NCI-H2029 treated with DMSO at 0.1 percent for 48 hours (cell line): ENCODE results near the gene PEX10.

Experiments used
- DNase-seq: peaks from one replicate; lab custom pipeline; 2025; lab: John Stamatoyannopoulos, UW

The PEX10 gene

GRCh38 chr1:2422523-2422922 lies 10.2 kb upstream of the PEX10 start:
- DNase-seq, result no peak

DNA sequence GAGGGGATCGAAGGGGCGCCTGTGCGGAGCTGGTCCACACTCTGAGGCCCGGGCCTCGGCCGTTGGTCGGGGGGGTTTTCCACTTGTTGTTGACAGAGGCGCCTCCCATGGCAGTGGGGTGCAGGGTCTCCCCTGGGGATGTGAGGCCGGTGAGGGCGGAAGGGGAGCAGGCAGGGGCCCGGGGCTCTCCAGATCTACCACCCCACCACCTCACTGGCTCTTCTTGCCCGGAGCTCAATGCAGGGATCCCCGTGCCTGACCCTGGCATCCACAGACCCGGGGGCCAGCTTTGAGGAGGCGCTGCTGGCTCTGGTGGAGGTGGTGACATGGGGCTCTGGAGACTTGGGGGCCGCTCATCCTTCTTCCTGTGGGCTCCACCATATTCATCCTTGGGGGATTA lies 7.1 kb upstream of the PEX10 start:
- DNase-seq, result no peak

DNA sequence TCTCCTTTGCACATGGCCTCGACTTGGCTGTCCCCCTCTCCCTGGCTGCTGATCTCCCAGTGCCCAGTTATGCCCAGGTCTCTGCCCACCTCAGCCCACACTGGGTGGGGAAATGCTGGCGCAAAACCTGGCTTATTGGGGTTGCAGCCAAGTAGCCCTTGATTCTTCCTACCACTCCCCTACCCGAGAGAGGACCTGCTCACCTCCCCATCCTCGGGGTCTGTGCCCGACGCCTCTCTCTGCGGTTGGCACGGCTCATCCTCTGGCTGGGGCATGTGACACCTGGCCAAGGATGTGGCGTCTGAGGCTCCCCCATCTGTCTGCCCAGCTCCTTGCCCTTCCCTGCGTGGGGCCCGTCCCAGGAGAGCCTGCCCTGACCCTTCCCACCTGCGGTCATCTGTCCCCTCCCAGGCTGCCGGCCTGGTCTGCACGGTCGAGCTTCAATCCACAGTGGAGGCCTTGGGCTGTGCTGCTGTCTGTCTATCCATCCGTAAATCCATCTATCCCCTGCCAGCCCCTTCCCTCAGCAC lies 6.5 kb upstream of the PEX10 start:
- no peak for DNase-seq

GRCh38 chr1:2417833-2418225 lies 5.5 kb upstream of the PEX10 start:
- DNase-seq, result no peak

DNA sequence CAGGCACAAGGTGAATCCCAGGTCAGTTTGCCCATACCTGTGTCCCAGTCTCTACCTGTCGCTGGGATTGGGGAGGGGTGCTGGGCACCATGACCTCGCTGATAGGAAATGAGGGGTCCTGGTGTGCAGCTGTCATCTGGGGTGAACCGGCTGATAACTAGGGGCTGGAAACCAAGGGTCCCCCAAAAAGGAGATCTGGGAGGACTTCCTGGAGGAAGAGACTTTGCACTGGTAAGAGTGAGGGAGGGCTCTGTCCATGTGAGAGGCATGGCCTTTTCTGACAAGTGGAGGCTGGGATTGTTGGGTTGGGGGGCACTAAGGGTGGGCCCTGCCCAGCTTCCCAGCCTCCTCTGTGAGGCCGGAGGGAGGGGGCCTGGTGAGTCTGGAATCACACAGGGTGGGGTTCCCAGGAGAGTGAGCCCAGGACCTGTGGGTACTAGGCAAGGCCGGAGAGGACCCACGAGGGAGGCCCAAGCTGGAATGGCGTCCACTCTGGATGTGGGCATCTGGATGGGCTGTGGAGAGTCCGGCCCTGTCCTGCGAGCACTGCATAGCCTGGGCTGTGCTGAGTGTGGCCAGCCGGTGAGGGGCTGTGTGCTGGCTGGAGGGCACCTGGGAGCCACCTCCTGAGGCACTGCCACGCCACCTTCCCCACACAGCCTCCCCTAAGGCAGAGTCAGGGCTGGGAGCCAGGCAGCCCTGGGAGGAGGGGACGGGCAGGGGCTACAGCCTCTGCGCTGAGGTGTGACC lies 4.9 kb upstream of the PEX10 start:
- no peak for DNase-seq

DNA sequence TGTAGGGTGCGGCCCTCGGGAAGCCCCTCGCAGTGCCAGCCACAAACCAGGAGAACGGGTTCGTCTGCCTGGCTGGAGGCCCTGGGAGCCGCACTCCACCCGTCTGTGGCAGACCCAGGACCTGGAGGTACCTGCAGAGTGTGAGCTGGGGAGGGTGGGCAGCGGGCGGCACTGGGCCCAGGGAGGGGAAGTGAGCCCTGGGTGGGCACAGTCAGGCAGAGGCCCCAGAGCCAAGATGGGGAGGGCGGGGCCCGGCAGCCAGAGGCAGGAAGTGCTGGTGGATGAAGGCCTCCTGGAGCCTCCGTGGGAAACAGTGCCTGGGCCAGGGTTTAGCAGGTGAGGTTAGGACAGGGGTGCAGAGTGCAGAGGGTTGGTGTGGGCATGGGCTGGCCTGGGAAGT lies 4.0 kb upstream of the PEX10 start:
- DNase-seq, result no peak

DNA sequence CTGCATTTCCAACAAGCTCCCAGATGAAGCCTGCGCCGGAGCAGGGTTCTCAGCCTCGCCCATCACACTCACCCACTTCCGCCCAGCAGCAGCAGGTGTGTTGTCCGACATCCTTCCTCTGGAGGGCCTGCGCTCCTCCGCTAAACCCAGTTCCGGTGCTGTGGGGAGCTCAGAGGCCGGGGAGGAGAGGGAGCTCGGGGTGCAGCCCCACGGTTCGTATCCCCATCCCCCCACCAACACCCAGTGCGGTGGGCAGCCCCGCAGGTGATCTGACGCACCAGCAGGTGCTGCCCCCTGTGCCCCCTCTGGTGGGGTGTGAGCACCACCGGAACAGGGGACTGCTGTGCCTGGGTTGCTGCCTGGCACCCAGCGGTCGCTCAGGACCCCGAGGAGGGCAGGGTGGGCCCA lies 3.4 kb upstream of the PEX10 start:
- DNase-seq, result no peak

- no peak for DNase-seq
These were observed 3.0 kb upstream of the PEX10 start for GRCh38 chr1:2415337-2415736.

GRCh38 chr1:2414297-2414958 lies 2.1 kb upstream of the PEX10 start:
- DNase-seq, result no peak

- no peak for DNase-seq
These were observed 1.3 kb upstream of the PEX10 start for GRCh38 chr1:2413495-2414296.

GRCh38 chr1:2412773-2413494 lies 570 bp upstream of the PEX10 start:
- no peak for DNase-seq

DNA sequence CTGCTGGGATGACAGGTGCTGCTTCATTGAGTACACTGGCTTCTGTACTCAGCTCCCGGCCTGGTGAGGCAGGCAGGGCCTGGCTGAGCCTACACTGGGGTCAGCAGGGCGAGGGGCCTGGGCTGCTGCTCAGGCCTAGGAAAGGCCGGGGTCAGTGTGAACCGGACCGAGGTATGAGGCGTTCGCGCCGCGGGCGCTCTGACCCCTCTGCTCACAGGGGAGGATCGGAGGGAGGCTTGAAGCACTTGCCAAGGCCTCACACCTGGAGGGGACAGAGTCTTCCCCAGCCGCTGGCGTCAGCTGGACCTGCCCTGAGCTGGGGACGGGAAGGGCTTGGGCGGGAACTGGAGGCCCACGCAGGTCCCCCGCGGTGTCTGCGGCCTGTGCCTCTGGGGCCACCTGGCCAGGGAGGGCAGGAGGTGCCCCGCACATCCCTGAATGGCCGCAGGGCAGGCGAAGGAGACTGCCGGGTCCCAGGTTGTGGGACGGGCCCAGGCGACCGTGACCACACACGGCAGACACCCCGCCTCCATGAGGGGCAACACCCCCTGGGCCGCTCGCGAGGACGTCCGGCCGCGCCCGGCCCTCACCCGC lies 466 bp downstream of the PEX10 start:
- no peak for DNase-seq

DNA sequence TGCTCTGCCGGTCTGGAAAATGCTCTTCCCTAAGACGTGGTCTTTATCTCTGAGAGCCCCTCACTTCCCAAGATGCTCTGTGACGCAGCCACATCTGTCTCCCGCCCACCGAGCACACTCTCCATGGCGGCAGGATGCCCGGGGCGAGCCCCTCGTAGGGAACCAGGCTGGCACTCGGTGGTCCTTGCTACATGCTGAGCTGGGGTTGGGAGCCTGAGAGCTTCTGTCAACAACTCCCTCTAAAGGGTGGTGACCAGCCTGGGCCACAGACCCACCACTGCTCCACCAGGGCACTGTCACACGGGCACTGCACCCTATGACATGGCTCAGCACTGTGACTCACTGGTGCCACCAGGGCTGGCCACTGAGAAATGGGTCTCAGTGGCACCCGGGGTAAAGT lies 2.6 kb downstream of the PEX10 start:
- DNase-seq, result no peak

GRCh38 chr1:2408859-2409276 lies 3.5 kb downstream of the PEX10 start:
- DNase-seq, result no peak

- DNase-seq, result no peak
These were observed 3.9 kb downstream of the PEX10 start for GRCh38 chr1:2408456-2408855.

- no peak for DNase-seq
These were observed 4.4 kb downstream of the PEX10 start for GRCh38 chr1:2407991-2408275.

GRCh38 chr1:2407166-2407990 lies 5.0 kb downstream of the PEX10 start:
- no peak for DNase-seq

DNA sequence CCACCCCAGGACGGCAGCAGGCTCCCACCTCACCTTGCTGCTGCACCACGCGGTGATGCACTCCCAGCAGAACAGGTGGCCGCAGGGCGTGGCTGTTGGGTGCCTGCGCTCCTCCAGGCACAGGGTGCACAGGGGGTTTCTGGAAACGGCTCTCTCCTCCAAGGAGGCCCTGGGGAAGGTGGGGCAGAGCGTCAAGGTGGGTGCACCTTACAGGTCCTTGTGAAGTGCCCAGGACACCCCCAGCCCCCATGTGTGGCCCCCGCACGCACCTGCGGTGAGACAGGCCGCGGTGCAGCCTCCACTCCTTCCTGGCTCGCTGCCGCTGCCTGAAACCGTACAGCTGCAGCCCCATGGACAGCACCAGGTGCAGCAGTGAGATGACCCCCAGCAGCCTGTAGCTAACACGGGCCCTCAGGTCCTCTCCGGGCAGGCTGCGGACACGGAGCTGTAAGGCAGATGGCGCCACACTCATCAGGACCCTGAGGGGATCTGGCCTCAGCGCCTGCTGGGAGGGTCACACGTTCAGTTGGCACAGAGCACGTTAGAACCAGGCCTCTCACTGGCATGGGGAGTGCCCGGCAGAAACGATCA lies 5.8 kb downstream of the PEX10 start:
- DNase-seq, result no peak

- no peak for DNase-seq
These were observed 6.6 kb downstream of the PEX10 start for GRCh38 chr1:2405588-2406295.
